ENCODE data around the gene DNAJC13.

DNA sequence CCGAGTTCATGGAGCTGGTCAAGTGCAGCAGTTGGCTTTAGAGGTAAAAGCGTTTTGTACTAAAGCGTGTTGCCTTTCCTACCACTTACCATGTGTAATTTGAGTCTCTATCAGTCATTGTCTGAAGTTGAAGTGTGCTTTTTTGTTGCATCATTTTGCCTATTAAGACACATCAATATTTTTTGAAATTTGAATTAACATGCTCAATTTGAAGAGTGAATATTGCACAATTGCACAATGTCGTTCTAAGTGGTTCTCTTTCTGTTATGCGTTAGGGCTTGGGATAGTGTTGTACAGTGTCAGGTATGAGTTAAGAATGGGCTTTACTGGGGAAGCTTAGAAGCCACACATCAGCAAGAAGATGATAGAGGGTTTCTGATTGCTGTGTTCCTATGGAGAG, 95.8 kb downstream of the DNAJC13 start:
- no peak for TF ChIP-seq EZH2 (IDR thresholded peaks at IDR 0.05; ENCODE audit: borderline replicate concordance)
- TF ChIP-seq, protein P1, sequence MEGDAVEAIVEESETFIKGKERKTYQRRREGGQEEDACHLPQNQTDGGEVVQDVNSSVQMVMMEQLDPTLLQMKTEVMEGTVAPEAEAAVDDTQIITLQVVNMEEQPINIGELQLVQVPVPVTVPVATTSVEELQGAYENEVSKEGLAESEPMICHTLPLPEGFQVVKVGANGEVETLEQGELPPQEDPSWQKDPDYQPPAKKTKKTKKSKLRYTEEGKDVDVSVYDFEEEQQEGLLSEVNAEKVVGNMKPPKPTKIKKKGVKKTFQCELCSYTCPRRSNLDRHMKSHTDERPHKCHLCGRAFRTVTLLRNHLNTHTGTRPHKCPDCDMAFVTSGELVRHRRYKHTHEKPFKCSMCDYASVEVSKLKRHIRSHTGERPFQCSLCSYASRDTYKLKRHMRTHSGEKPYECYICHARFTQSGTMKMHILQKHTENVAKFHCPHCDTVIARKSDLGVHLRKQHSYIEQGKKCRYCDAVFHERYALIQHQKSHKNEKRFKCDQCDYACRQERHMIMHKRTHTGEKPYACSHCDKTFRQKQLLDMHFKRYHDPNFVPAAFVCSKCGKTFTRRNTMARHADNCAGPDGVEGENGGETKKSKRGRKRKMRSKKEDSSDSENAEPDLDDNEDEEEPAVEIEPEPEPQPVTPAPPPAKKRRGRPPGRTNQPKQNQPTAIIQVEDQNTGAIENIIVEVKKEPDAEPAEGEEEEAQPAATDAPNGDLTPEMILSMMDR (IDR thresholded peaks at IDR 0.05; ENCODE audit: poor library complexity) = no peak
